ENCODE data around the gene MTHFSD.

GRCh38 chr16:86557587-86557986, 2.6 kb upstream of the MTHFSD start:
- TF ChIP-seq POLR2A (IDR thresholded peaks at IDR 0.05; ENCODE audit: low read length) (no peak), GATA1 (IDR thresholded peaks at IDR 0.05; ENCODE audit: low read depth, low read length) (no peak)

Data from erythroblast (primary cell).